Heart left ventricle (tissue), 16 donors: ENCODE results near the gene ACOD1. TPM values are rescaled to one million over a fixed set of nuclear protein-coding genes. Genes with fewer than 3 reads are reported as not detected.
"Not testable (repeated sequence)": the region's sequence is repeated elsewhere in the genome, so short reads cannot be mapped to it uniquely, and the experiment has no call there.

Experiments used
- ATAC-seq, 4 donors: fragments of 200-7000 bp; cut with Tn5 transposase; one replicate each; pipeline ENCODE4 v1.9.1; 2020 to 2022; ENCODE audit warnings: moderate library complexity in 4 of 4, mild to moderate bottlenecking in 3 of 4, moderate number of reproducible peaks in 1 of 4
- DNase-seq, 5 donors: peaks; one replicate each; pipeline ENCODE4 v3.0.0-alpha.2; 2020
- H3K27ac ChIP-seq, 12 donors: fragments of 200-600 bp; sonication (generic) in 4 of 12; one replicate each; pipeline versions ENCODE4 v1.5.0 to v1.8.0; 2016 to 2022; ENCODE audit warnings: mild to moderate bottlenecking in 2 of 12
- H3K27me3 ChIP-seq, 9 donors: fragments of 200-600 bp; sonication (generic) in 2 of 9; one replicate each; pipeline versions ENCODE4 v1.5.1 to v1.8.0; 2016 to 2022; ENCODE audit warnings: mild to moderate bottlenecking in 3 of 9
- H3K36me3 ChIP-seq, 9 donors: fragments of 200-600 bp; sonication (generic) in 2 of 9; one replicate each; pipeline versions ENCODE4 v1.5.0 to v1.8.0; 2018 to 2022; ENCODE audit warnings: mild to moderate bottlenecking in 2 of 9
- H3K4me1 ChIP-seq, 12 donors: fragments of 200-600 bp; sonication (generic) in 4 of 12; one replicate each; pipeline versions ENCODE4 v1.5.0 to v1.8.0; 2016 to 2022; ENCODE audit warnings: mild to moderate bottlenecking in 3 of 12
- H3K4me3 ChIP-seq, 12 donors: fragments of 200-600 bp; sonication (generic) in 4 of 12; one replicate each; pipeline versions ENCODE4 v1.5.0 to v1.8.0; 2017 to 2022; ENCODE audit warnings: mild to moderate bottlenecking in 9 of 12, moderate library complexity in 4 of 12
- H3K9me3 ChIP-seq, 12 donors: fragments of 200-600 bp; sonication (generic) in 4 of 12; one replicate each; pipeline versions ENCODE4 v1.5.0 to v1.8.0; 2016 to 2022; ENCODE audit warnings: mild to moderate bottlenecking in 1 of 12
- CTCF ChIP-seq, 12 donors: fragments of 200-600 bp; sonication (generic) in 4 of 12; IDR thresholded peaks; one replicate each; pipeline versions ENCODE4 v1.5.0 to v1.8.0; 2018 to 2022; ENCODE audit warnings: antibody characterized with exemption in 12 of 12, mild to moderate bottlenecking in 5 of 12
- POLR2A ChIP-seq, 2 donors: fragments of 450-650 bp; IDR thresholded peaks; one replicate each; pipeline ENCODE4 v1.6.1; 2017; ENCODE audit warnings: antibody characterized with exemption in 2 of 2, mild to moderate bottlenecking in 2 of 2, moderate library complexity in 2 of 2
- WGBS, 4 donors: extraction: QIAGEN DNeasy Blood & Tissue Kit in 2 of 4; methylation state at CpG; one replicate each; pipeline versions ENCODE4 v1.1.5 to v1.1.7; 2013 to 2018; 5-methylcytosine and 5-hydroxymethylcytosine counted together
- intact Hi-C, 10 donors: fragments of 100-400 bp; cut with DNase I; formaldehyde crosslinking; loops; one replicate each; pipeline versions ENCODE4 v1.11.1 to v1.14.2; 2022
- polyA plus RNA-seq, 2 donors: library from polyadenylated mRNA; stranded (reverse); fragments of 200-250 nt; gene quantifications; one replicate each; pipeline ENCODE4 v1.2.3, GENCODE V29; 2013
- total RNA-seq, 9 donors: library from RNA; depleted of rRNA in 2 of 9; stranded (reverse); fragments of >200 nt in 2 of 9; fragmentation: NEBNext Ultra II Directional in 3 of 9; extraction: Animal tissue kit (Norgen Biotek cat#: 25700) in 3 of 9; gene quantifications; one replicate each; pipeline versions ENCODE4 v1.1.0 to v1.2.4, GENCODE V29; 2016 to 2023
- donor health status: ischemic (EF 13 %, LVEDD 7.1; RV severe dilation, severe dysfunction).
- donor health status: healthy with polysubstance abuse.
- donor health status: DM: no; HTN: yes; CAD: no.
- donor health status: DM: no; HTN: no; CAD: no.
- donor health status: ischemic (EF 25% LVEDD 6.9; RV normal size, moderate dysfunction).
- donor health status: ischemic (EF 25% LVEDD 5.7; RV mildly dilated, moderate dysfunction).
- donor health status: healthy.
- donor health status: DM: yes; HTN: yes; CAD: no.
- donor health status: ischemic (EF 35%, LVEDD 5.7; RV mildly dilated, moderate dysfunction).
- donor health status: nonischemic (EF 11% LVEDD 7.7; RV severe dilation, severe dysfunction).
- donor health status: DM: yes; HTN: yes; CAD: no.
- donor health status: PGD.
- donor health status: ischemic (EF 29% LVEDD 5.4; RV normal size, mild dysfunction).
- donor health status: nonischemic (EF 23%, LVEDD 6.1; RV moderate dilation, normal function).

Gene ACOD1
- total and polyA plus RNA-seq, 11 donors = 0.91 TPM; not detected in 10

GRCh38 chr13:76955661-76956060 lies 7.3 kb downstream of the ACOD1 start:
- no peak overlapping the region for H3K27ac ChIP-seq
- 84 to 95% (median 90%) methylated on average over 5 of the region's 5 CpGs for WGBS, 4 donors
- ATAC-seq = no peak
- H3K4me3 ChIP-seq = no peak overlapping the region
- no peaks in the 10 kb centered on the region for H3K4me1 ChIP-seq
- intact Hi-C loops = no loop called here
- no peaks in the 10 kb centered on the region for H3K36me3 ChIP-seq
- no peak for DNase-seq
- peaks cover 0 to 9% (median 0%) of the 10 kb centered on the region in 9 donors for H3K27me3 ChIP-seq
- peaks cover 0 to 17% (median 9%) of the 10 kb centered on the region in 12 donors for H3K9me3 ChIP-seq
- TF ChIP-seq POLR2A (IDR thresholded peaks at IDR 0.05) = no peak
- TF ChIP-seq CTCF (IDR thresholded peaks at IDR 0.05) = no peak

GRCh38 chr13:76958841-76959432 lies 10.6 kb downstream of the ACOD1 start:
- TF ChIP-seq POLR2A (IDR thresholded peaks at IDR 0.05) (no peak), CTCF (IDR thresholded peaks at IDR 0.05) (no peak)
- Histone ChIP-seq H3K9me3 (peaks cover 0 to 29% (median 10%) of the 10 kb centered on the region in 12 donors), H3K27me3 (no peaks in the 10 kb centered on the region), H3K4me3 (no peak overlapping the region), H3K27ac (no peak overlapping the region), H3K36me3 (no peaks in the 10 kb centered on the region), H3K4me1 (no peaks in the 10 kb centered on the region)
- ATAC-seq = no peak
- no peak for DNase-seq
- intact Hi-C loops = no loop called here
- WGBS, 4 donors = 67 to 72% (median 69%) methylated on average over 4 of the region's 4 CpGs

- H3K4me3 ChIP-seq, DNase-seq, intact Hi-C loops, H3K4me1 ChIP-seq, H3K27me3 ChIP-seq, ATAC-seq, H3K27ac ChIP-seq, H3K36me3 ChIP-seq: not testable (repeated sequence)
- H3K9me3 ChIP-seq = peaks cover 0 to 29% (median 10%) of the 10 kb centered on the region in 12 donors
Observed at GRCh38 chr13:76959734-76960133, 11.4 kb downstream of the ACOD1 start.

- 54 to 57% (median 57%) methylated on average over 6 of the region's 6 CpGs for WGBS, 4 donors
- Histone ChIP-seq H3K27me3 (peaks cover 0 to 4% (median 0%) of the 10 kb centered on the region in 9 donors), H3K9me3 (peaks cover 0 to 9% (median 0%) of the 10 kb centered on the region in 12 donors), H3K36me3 (no peaks in the 10 kb centered on the region), H3K27ac (no peak overlapping the region), H3K4me3 (no peak overlapping the region), H3K4me1 (peaks cover 0 to 8% (median 0%) of the 10 kb centered on the region in 12 donors)
- ATAC-seq = peak; percentile 15 to 55 (median 52)
- TF ChIP-seq CTCF (IDR thresholded peaks at IDR 0.05) (no peak), POLR2A (IDR thresholded peaks at IDR 0.05) (no peak)
- DNase-seq = peak in 4 of 5 donors; percentile 47 to 58 (median 58)
- intact Hi-C loops = no loop called here
Observed at GRCh38 chr13:76965759-76966421, 17.6 kb downstream of the ACOD1 start.
